CD4-positive, alpha-beta T cell treated with Interleukin-17A for 4 hours (primary cell): ENCODE measurements around the gene CDC20.
"Not testable (repeated sequence)": the region's sequence is repeated elsewhere in the genome, so short reads cannot be mapped to it uniquely, and the experiment has no call there.

Source experiments
- DNase-seq: peaks from one replicate; pipeline ENCODE4 v3.0.0-alpha.2; 2020; ENCODE audit warnings: mixed read lengths

CDC20 gene

DNA sequence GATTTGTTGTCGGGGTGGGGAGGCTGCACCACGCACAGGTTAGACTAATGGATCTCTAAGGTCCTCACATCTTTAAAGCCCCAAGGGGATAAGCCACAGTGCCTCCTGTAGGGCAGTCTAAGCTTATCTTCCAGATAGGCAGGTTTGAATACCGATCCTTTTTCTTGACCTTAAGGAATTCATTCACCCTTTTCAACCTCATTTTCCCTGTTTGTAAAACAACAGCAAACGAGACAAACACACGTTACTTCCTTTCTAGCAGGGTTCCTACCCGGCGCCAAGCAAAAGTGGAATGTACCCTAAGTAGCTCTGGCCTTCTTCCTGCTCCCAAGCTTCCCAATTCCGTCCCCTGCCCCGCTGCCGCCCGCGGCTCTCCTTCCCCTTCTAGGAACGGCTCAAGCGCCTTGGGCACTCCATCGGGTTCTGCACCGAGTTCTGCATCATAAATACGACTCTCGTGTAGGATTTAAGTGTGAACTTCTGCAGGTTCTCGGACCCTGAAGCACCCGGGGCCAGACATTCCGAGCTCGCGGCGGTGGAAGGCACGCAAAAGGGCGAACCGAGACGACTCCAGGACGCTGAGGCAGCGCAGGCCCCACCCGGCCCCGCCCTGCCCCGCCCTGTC, 548 bp upstream of the CDC20 start:
- peak; percentile 32 for DNase-seq

DNA sequence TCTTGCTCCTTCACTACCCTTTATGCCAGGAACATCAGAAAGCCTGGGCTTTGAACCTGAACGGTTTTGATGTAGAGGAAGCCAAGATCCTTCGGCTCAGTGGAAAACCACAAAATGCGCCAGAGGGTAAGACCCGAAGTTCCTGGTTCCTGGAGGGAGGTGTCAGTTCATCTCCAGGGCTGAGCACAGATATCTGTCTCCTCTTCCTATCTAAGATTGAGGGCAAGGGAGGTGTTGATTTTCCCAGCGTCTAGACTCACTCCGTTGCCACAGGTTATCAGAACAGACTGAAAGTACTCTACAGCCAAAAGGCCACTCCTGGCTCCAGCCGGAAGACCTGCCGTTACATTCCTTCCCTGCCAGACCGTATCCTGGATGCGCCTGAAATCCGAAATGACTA, 915 bp downstream of the CDC20 start:
- DNase-seq: no peak

DNA sequence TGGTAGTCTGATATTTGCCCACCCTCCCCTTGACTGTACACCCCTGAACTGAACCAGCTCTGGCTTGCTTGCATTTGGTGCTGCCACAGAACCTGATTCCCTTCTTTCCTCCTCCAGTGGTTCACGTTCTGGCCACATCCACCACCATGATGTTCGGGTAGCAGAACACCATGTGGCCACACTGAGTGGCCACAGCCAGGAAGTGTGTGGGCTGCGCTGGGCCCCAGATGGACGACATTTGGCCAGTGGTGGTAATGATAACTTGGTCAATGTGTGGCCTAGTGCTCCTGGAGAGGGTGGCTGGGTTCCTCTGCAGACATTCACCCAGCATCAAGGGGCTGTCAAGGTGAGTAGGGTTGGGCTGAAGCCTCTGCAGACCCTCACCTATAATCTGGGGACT, 1.8 kb downstream of the CDC20 start:
- DNase-seq: no peak

DNA sequence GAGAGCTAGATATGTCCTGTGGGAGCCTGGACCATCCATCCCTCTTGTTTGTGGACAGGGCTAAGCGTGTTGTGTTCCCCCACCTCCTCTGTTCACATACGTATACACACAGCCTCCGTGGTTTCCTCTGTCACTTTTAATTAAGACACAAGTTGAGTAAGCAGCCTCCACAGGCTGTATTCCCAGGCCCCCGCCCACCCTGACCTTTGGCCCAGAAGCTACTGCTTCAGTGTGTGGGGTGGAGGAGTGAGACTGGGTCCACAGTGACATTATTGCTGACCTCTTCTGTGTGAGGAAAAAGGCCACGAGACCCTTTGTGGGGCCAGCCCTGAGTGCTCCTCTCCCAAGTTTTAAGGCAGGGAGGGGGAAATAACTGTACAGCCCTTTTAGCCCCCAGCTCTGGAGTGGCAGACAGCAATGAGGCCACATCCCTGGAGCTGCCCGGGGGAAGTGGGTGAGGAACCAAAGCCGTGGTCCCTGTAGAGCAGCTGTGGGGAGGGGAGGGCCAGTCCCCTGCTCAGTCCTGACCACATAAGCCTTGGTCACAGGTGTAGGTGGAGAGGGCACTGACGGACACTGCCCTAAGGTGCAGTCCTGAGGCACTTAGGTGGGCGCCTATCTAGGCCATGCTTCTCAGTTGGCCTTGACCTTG, 4.6 kb downstream of the CDC20 start:
- no peak for DNase-seq

DNA sequence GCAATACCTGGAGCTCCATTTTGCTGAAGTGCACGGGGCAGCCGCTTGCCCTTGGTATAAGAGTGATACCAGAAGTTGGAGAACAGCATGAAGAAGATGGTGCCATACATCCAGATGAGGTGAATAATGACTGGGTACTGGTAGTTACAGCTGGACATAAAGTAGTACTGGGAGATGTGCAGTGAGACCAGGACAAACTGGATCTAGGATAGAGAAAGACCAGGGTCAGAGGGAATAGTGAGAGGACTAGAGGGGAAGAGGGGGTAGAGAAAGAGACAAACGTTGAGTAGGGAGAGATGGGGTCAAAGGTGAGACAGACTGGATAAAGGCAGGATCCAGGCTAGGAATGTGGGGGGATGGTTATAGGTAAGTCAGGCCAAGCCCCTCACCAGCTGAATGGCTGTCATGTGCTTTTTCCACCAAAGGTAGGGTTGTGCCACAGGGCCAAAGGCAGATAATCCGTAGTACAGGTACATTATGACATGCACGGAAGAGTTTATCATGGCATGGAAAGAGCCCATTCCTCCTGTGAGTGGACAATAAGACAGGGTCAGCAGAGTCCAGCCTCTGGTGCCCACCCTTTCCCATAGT, 5.2 kb downstream of the CDC20 start:
- DNase-seq: no peak

DNA sequence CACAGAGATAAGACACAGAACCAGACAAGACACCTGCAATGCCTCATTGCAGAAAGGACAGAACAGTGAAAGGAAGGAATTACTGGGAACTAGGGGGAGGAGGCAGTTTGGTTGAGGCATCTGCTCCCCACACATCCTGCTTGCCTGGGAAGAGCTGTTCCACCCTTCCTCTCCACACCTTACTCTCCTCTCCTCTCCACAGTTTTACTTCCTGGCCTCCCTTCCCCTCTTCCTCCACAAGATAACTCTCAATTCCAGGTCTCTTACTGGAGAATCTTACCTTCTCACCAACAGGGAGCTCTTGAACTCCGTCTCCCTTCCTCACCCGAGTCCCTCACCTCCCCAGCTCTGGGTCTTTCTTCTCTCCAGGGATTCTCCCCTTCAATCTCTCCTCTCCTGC, 6.9 kb downstream of the CDC20 start:
- no peak for DNase-seq

DNA sequence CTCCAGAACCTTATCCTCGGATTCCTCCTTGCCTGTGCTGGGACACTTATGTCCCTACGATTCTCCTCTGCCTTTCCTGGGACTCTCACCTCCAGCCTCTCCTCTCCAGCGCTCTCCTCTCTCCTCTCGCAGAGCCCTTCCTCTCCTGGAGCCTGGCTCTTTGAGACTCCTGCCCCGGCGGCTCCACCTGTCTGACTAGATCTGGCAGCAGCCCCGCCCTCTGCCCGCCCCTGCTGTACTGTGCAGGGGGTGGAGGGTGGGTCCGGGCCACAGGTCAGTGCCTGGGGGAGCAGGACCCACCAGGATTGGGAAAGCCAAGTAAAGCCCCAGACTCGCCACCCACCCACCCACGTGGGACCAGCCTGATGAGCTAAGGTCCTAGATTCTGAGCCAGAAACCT, 7.4 kb downstream of the CDC20 start:
- peak; percentile 6 for DNase-seq

DNA sequence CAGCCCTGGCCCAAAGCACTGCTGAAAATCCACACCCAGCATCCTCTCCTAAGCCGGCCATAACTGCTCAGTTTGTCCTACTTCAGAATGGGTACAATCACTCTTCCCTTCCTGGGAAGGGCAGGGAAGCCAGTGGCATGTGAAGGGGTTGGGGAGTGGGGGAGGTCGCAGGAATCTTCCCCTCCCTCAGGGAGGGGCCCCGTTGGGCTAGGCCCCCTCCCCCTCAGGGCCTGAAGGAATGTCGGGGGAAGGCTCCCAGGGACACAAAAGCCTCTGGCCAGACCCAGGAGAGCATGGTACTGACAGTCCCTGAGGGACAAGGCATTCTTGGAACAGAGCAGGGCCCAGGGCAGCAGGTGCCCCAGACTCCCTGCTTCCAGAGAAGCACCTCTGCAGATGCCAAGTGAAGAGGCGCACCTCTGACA, 7.8 kb downstream of the CDC20 start:
- DNase-seq: no peak

DNA sequence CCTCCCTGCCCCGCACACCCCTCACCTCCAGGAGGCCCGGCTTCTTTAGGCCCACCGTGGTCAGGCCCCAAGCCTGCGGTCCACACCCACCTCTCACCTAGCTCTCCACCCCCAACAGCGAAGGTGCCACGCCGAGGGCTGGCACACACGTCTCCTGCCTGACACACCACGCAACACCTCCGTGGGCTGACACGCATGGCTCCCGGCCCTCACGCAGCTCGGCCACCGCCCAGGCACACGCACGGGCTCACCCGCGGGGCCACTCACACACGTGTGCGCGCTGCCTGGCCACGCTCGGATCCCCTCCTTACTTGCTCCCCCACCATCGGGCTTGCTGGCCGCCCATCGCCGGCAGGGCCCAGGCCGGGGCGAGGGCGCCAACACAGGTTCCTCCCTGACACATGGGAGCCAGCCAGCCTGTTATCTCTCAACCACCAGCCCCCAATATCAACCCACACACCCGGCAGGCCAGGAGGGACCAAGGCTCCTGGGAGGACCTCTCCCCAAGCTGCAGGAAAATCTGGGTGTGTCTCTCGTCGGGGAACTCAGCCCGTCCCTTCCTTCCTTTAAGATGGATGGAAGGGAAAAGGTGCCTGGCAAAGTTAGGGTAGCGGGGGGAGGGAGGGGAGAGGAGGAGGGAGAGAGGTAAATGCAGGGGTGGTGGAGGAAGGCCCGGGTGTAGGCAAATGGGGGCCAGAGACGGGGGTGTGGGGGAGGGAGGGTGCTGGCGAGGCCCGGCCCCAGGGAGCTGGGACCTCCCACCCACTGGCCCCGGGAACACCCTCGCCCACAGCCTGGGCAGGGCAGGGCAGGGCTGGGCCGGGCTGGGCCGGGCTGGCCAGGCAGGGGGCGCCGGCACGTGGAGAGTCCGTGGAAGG, 8.5 kb downstream of the CDC20 start:
- DNase-seq: peak; percentile 32

DNA sequence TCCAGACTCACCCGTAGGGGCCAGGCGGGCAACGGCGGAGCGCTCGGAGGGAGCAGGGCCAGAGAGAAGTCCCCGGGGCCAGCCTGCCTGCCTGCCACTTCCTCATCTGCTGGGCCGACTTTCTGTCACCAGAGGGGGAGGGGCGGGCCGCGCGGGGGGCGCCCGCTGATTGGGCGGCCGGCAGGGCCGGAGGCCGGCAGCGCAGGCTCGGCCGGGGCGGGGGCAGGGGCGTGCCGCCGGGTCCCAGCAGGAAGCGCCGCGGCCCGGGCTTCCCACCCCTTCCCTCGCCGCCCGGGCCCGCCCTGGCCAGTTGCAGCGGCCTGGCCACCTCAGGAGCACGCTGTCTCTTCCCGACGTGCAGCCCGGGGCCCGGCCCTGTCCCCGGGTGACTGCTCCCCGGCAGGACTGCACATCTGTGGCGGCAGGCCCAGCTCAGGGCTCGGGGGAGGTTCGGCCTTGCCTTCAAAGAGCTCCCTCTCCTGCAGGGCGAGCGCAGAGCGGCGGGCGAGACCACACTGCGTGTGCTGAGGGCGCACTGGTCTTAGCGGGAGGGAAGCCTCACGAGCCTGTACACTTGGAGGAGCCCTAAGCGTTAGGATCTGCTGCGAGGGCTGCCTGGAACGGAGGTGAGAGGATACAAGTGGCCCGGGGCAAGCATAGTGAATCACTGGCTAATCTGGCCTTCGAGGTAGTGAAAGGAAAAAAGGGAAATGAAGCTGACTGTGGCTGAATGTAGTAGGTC, 9.3 kb downstream of the CDC20 start, which contains the start of gene ELOVL1:
TSS of gene ELOVL1 (minus strand) at position 108 of the 742 bp plus-strand sequence. CDS start 2,402 bp downstream, outside the sequence.
- peak; percentile 94 for DNase-seq

DNA sequence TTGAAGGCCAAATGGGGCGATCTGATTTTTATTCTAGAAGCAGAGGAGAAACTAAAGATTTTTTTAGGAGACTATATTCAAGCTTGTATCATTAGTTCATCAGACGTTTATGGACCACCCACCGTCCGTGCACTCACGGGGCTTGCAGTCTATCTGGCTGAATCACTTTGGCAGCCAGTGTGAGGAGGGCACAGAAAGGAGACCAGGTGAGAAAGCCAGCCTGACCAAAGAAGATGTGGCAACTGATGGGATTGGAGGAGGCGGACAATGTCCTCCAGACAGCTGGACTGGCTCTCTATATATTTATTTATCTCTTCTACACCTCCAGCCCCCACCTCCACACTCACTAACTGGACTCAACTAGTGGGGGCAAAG, 9.9 kb downstream of the CDC20 start:
- peak; percentile 9 for DNase-seq

DNA sequence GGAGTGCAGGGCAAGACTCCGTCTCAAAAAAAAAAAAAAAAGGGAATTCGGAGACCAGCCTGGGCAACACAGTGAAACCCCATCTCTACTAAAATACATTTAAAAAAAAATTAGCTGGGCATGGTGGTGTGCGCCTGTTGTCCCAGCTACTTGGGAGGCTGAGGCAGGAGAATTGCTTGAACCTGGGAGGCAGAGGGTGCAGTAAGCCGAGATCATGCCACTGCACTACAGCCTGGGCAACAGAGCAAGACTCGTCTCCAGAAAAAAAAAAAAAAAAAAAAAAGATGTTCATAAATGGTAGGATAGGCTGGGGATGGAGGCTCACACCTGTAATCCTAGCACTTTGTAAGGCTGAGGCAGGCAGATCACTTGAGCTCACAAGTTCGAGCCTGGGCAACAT, 11.0 kb downstream of the CDC20 start:
- DNase-seq: not testable (repeated sequence)

DNA sequence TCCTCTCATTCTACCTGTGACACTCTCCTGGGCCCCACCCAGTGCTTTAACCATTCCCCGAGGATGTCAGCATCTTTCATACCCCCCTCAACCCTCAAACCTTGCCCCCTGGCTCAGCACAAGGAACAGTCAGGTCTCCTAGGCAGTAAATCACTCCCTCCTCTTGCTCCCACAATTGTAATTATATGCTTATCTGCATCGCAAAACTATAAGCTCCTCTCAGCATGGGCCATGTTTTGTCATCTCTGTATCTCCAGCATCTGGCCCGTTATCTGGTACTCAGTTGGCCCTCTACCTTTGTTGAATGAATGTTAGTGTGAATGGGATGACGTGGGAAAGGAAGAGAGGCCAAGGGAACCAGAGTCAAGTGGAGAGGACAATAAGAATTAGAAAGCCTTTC, 11.8 kb downstream of the CDC20 start:
- no peak for DNase-seq

DNA sequence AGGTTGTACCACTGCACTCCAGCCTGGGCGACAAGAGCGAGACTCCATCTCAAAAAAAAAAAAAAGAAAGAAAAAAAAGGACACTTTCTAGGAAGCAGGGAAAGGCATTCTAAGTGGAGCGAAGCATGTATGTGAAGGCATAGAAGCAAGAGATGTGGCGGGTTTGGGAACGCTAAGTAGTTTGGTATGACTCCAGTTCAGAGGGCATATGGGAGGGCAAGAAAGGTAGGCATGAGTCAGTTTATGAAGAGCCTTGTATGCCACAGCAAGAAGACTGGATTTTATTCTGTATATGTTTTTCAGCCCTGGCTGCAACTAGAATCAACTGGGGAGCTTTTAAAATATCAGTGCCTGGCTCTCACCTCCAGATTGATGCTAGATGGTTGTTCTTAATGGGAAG, 13.4 kb downstream of the CDC20 start:
- no peak for DNase-seq

DNA sequence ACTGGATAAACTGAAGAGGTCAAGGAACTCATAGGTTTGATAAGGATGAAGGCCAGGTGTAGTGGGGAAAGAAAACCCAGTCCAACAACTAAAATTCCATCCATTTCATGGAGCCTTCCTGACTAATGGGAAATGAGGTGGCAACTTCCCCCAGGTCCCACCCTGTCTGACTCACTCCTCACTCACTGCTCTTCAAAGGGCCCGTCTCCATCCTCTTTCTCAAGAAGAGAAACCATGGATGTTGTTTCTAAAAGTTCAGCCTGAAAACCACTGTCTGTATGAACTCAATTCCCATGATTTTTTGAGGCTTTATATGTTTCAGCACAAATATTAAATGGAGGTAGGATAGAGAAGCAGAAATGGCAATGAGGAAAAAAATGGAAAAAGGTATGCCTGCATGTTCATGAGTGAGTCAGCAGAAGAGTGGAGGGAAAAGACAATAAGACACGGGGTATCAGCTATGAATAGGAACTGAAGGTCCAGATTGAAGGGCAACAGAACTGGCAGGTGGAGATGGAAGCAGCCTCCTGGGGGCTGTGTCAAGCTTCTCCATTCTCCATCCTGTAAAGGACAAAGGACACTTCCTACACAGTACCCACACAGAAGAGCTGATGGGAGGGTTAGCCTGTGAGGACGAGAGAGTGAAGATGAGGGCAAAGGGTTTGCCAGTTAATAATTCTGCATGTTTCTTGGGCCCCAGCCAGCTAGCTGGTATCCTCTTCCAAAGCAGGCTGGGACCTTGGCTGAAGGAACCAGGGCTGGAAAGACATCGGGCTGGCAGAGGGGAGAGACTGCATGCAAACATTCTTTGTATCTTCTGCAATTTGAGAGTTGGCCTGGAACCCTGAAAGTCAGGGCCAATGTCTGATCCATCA, 14.5 kb downstream of the CDC20 start:
- DNase-seq: no peak

DNA sequence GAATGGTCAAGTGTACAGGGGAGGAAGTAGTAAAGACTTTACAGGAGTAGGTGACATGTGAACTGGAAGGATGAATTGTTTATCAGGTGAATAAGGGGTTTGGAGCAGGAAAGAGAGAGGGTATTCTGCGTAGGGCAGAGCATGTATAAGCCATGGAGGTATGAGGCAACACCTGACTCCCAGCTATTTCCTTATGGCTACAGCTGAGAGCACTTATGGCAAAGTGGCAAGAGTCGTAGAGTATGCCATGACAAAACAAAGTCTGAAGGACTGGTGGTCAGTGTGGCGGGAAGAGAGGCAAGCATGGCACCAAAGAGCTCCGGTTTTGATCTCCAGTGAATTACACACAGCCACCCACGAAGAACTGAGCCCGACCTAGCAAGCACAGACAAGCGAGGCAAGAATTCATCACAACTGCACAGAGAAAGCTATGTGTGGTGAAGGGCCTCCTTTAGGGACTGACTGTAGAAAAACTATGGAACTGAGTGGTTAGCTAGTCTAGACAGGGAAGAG, 18.0 kb downstream of the CDC20 start:
- DNase-seq: no peak

DNA sequence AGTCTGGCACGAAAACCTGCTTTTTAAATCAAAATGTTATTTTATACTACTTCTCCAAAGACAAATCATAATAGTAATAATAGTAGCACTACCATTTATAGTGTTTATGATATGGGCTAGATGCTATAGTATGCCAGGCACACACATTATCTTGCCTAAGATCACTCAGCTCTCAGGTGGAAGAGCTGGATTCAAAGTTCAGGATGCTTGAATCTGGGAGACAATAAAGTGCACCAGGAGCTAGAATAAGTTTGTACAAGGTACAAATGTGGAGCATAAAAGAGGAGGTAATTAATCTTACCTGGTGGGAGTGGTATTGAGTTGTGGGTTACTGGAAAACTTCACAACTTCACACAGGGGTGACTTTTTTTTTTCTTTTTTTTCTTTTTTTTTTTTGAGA, 19.1 kb downstream of the CDC20 start:
- no peak for DNase-seq

DNA sequence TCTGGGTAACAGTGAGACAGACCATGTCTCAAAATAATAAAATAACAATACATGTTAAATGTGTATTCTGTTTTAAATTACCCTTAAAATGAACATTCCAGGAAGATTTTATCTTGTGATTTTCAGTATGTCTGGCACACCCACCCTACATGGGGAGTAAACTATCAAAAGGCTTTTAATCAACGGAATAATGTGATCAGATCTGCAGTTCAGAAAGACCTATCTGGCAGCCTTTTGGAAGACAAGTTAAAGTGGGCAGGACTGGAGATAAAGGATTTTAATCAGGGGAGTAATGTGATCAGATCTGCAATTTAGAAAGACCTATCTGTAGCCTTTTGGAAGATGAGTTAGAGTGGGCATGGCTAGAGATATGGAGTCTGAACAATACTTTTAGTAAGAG, 20.7 kb downstream of the CDC20 start:
- no peak for DNase-seq

DNA sequence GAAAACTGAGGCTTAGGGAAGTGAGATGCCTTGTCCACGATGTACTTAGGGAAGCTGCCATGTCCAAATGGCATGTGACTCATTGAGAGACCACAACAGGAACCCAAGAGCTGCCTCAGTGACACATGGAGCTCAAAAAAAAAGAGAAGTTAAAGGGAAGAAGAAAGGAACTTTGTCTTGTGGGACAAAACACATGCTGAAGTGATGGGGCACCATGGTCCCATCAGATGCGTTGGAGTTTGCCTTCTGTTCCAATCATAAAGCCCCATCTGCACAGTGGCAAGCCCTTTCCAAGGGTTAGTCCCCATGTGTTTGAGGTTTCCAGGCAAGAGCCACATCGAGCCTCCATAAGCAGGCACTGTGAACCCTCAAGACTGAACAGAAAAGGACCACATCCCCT, 22.8 kb downstream of the CDC20 start:
- no peak for DNase-seq

DNA sequence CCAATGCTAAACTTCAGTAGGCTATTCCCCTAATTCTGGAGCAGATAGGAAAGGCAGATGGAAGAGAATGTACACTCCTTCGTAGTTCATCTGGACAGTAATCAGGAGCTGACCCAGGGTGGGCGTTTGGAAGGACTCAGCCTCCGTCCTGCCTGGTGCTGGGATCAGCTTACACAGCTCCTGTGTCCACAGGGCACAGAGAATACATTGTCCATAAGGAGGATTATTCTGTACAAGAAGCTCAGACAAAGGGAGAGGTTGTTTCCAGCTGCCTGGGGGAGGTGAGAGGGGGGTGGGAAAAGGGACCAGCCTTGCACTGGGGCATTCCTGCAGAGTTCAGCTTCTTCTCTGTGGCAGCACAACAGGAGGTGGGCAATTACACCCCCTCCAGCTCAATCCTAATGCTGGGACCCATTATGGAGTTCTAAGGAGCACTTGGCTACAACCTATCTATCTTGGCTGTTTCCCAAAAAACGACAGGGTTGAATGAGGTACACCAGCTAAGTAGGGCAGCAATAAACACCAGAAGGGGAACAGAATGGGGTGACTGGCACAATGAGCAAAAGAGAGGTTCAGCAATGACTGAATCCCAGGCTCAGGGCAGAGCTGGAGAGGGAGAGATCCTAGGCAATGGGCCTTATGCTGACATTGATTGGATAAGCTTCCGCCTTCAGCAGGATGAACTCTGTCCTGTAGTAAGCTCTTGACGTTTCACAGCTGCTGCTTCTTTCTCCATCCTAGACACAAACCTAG, 23.4 kb downstream of the CDC20 start:
- no peak for DNase-seq

DNA sequence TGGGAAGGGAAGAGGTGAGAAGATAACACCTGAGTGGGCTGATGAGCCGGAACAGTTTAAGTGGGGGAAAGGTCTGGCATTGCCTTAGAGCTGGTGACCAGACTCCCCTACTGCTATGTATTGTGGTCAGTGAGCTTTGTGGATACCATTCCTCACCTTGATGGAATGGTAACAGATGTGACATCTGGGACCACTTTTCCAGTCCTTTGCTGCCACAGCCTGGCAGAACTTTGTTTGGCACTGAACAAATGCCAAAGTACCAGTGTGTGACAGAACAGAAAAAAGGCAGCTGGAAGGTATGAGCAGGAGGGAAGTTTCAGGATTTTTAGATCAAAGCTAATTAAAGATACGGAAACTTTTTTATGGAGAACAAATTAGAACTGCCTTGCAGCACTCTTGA, 24.7 kb downstream of the CDC20 start:
- DNase-seq: no peak
